Calu3 (cell line): ENCODE results near the gene MIEF1. TPM values are rescaled to one million over a fixed set of nuclear protein-coding genes. Genes with fewer than 3 reads are reported as not detected.

Source experiments
- BruUV-seq: library from RNA; stranded (reverse); fragments of 400-500 nt; replicated peaks from 2 replicates; lab custom pipeline; 2021; lab: Mats Ljungman, UMichigan
- CTCF ChIA-PET: fragments of 300-600 bp; sonication (Branson Sonifier 250); formaldehyde crosslinking; loops from one replicate; lab custom pipeline; 2022; ENCODE audit warnings: antibody characterized with exemption; lab: Charles Lee
- DNase-seq: peaks from one replicate; pipeline ENCODE4 v3.0.0; 2022
- H3K27ac Mint-ChIP-seq: one replicate; pipeline ENCODE4 v1.8.0; 2022; ENCODE audit warnings: mixed read lengths; ENCODE audit not compliant: unreplicated experiment
- H3K27me3 Mint-ChIP-seq: one replicate; pipeline ENCODE4 v1.8.0; 2022; ENCODE audit warnings: mixed read lengths; ENCODE audit not compliant: unreplicated experiment
- H3K36me3 Mint-ChIP-seq: one replicate; pipeline ENCODE4 v1.8.0; 2022; ENCODE audit warnings: mild to moderate bottlenecking, moderate library complexity, mixed read lengths; ENCODE audit not compliant: insufficient read depth, unreplicated experiment
- H3K4me1 Mint-ChIP-seq: one replicate; pipeline ENCODE4 v1.8.0; 2022; ENCODE audit warnings: mild to moderate bottlenecking, low read depth, mixed read lengths; ENCODE audit not compliant: unreplicated experiment
- H3K4me3 Mint-ChIP-seq: one replicate; pipeline ENCODE4 v1.8.0; 2022; ENCODE audit warnings: mild to moderate bottlenecking, low read depth, moderate library complexity, mixed read lengths; ENCODE audit not compliant: unreplicated experiment
- H3K9me3 Mint-ChIP-seq: one replicate; pipeline ENCODE4 v1.8.0; 2022; ENCODE audit warnings: low read depth, mixed read lengths; ENCODE audit not compliant: unreplicated experiment
- CTCF ChIP-seq: fragments of 200-600 bp; IDR thresholded peaks from one replicate; pipeline ENCODE4 v1.8.0; 2022; ENCODE audit warnings: antibody characterized with exemption; ENCODE audit not compliant: unreplicated experiment
- intact Hi-C: fragments of 100-400 bp; cut with micrococcal nuclease; formaldehyde crosslinking; loops from one replicate; pipeline ENCODE4 v1.10.0; 2022; ENCODE audit not compliant: unreplicated experiment
- total RNA-seq: library from RNA; stranded (reverse); gene quantifications from 2 replicates; pipeline ENCODE4 v1.2.3, GENCODE V29; 2022

Gene MIEF1
- total RNA-seq, 1 experiment from 2014 or later = 39.2 TPM

DNA sequence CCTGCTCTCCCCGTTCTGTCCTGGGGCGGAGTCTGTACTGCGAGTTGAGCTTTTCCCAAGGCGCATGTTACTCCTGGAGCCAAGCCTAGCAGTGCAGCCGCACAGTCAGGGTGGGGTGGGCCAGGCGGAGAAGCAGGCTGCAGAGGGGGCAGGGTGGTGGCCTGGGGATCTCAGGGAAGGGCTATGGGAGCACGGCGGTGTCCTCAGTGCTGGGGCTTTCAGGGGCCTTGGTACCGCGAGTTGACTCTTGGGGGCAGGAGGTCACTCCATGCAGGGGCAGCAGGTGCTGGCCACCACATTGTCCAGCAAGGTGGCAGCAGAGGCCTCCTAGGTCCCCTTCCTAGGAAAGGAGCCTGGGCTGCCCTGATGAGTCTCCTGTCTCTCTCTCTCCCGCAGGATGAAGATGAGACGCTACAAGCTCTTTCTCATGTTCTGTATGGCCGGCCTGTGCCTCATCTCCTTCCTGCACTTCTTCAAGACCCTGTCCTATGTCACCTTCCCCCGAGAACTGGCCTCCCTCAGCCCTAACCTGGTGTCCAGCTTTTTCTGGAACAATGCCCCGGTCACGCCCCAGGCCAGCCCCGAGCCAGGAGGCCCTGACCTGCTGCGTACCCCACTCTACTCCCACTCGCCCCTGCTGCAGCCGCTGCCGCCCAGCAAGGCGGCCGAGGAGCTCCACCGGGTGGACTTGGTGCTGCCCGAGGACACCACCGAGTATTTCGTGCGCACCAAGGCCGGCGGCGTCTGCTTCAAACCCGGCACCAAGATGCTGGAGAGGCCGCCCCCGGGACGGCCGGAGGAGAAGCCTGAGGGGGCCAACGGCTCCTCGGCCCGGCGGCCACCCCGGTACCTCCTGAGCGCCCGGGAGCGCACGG lies 14.9 kb upstream of the MIEF1 start:
- no peaks in the 10 kb centered on the region for H3K4me1 Mint-ChIP-seq
- no peak overlapping the region for H3K4me3 Mint-ChIP-seq
- H3K27me3 Mint-ChIP-seq = no peaks in the 10 kb centered on the region
- H3K36me3 Mint-ChIP-seq = peaks cover 9% of the 10 kb centered on the region
- no peak for DNase-seq
- intact Hi-C loops = no loop called here
- CTCF ChIA-PET = no interaction called here
- no peak overlapping the region for H3K27ac Mint-ChIP-seq
- no peaks in the 10 kb centered on the region for H3K9me3 Mint-ChIP-seq
- BruUV-seq = no TSS peak
- TF ChIP-seq CTCF = no peak

GRCh38 chr22:39487826-39488520 lies 14.1 kb upstream of the MIEF1 start:
- peaks cover 9% of the 10 kb centered on the region for H3K36me3 Mint-ChIP-seq
- H3K4me1 Mint-ChIP-seq = no peaks in the 10 kb centered on the region
- no peak overlapping the region for H3K4me3 Mint-ChIP-seq
- intact Hi-C loops = no loop called here
- no peak for TF ChIP-seq CTCF
- H3K27me3 Mint-ChIP-seq = no peaks in the 10 kb centered on the region
- DNase-seq = no peak
- no peak overlapping the region for H3K27ac Mint-ChIP-seq
- CTCF ChIA-PET = no interaction called here
- H3K9me3 Mint-ChIP-seq = no peaks in the 10 kb centered on the region
- no TSS peak for BruUV-seq

DNA sequence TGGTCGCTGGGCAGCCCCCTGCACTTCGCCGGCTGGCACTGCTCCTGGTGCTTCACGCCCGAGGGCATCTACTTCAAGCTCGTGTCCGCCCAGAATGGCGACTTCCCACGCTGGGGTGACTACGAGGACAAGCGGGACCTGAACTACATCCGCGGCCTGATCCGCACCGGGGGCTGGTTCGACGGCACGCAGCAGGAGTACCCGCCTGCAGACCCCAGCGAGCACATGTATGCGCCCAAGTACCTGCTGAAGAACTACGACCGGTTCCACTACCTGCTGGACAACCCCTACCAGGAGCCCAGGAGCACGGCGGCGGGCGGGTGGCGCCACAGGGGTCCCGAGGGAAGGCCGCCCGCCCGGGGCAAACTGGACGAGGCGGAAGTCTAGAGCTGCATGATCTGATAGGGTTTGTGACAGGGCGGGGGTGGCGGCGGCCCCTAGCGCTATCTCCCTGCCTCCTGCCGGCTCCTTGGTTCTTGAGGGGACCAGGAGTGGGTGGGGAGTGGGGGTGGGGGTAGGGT lies 13.5 kb upstream of the MIEF1 start:
- CTCF ChIA-PET = no interaction called here

More for the DNA sequence above, 13.5 kb upstream of the MIEF1 start:
- no peaks in the 10 kb centered on the region for H3K9me3 Mint-ChIP-seq
- no peak for DNase-seq
- H3K4me1 Mint-ChIP-seq = peaks cover 6% of the 10 kb centered on the region
- H3K4me3 Mint-ChIP-seq = no peak overlapping the region
- no peaks in the 10 kb centered on the region for H3K27me3 Mint-ChIP-seq
- TF ChIP-seq CTCF = no peak
- H3K27ac Mint-ChIP-seq = no peak overlapping the region
- BruUV-seq = no TSS peak
- peaks cover 9% of the 10 kb centered on the region for H3K36me3 Mint-ChIP-seq
- intact Hi-C loops = no loop called here
